Measurements from ENCODE around the gene TMEFF2. TPM values are rescaled to one million over a fixed set of nuclear protein-coding genes. Genes with fewer than 3 reads are reported as not detected.
"Not testable (repeated sequence)": the region's sequence is repeated elsewhere in the genome, so short reads cannot be mapped to it uniquely, and the experiment has no call there.

Gene TMEFF2
- total and polyA plus RNA-seq, 3 experiments from 2014 or later = not detected

DNA sequence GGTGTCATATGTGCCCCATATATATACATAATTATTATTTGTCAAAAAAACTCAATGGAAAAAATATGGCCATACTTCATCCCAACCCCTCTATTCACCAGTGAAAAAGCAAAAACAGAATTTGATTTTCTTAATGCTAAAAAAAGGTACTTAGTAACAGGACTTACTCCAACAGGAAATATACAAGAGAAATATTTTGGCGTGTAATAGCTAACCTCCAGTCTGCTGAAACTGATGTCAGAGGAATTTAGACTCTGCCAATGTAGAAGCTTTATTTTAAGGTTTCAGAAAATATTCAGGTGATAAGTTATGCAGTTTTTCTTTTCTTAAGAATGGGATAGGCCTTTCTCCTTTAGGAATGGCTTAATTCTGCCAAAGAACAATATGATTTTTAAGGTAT is 72.6 kb downstream of the TMEFF2 start:
- ChIA-PET POLR2A (no interaction called here), CTCF (no interaction called here)
- Histone ChIP-seq H3K4me3 (ENCODE audit: low read length) (no peak overlapping the region), H3K36me3 (ENCODE audit: insufficient read depth, low read length) (no peaks in the 10 kb centered on the region), H3K4me1 (ENCODE audit: insufficient read depth, low read length) (no peaks in the 10 kb centered on the region), H3K27me3 (ENCODE audit: insufficient read depth, low read length, poor library complexity, severe bottlenecking) (no peaks in the 10 kb centered on the region), H3K27ac (ENCODE audit: low read depth, low read length) (no peak overlapping the region), H3K9me3 (ENCODE audit: low read length) (peaks cover 3% of the 10 kb centered on the region)
- H3K9me3 Mint-ChIP-seq = peaks cover 0 to 10% (median 4%) of the 10 kb centered on the region in 5 donors
- H3K27ac Mint-ChIP-seq = no peak overlapping the region
- H3K4me3 Mint-ChIP-seq = no peak overlapping the region
- H3K4me1 Mint-ChIP-seq = no peaks in the 10 kb centered on the region
- no peak for DNase-seq
- peaks cover 1 to 13% of the 10 kb centered on the region in 2 donors for H3K27me3 Mint-ChIP-seq
- no peaks in the 10 kb centered on the region for H3K36me3 Mint-ChIP-seq

GRCh38 chr2:192119536-192119935 is 75.2 kb downstream of the TMEFF2 start:
- Histone ChIP-seq H3K27ac (ENCODE audit: low read depth, low read length) (no peak overlapping the region), H3K4me3 (ENCODE audit: low read length) (no peak overlapping the region), H3K4me1 (ENCODE audit: insufficient read depth, low read length) (no peaks in the 10 kb centered on the region), H3K9me3 (ENCODE audit: low read length) (peaks cover 3% of the 10 kb centered on the region), H3K36me3 (ENCODE audit: insufficient read depth, low read length) (no peaks in the 10 kb centered on the region), H3K27me3 (ENCODE audit: insufficient read depth, low read length, poor library complexity, severe bottlenecking) (no peaks in the 10 kb centered on the region)
- no peak overlapping the region for H3K4me3 Mint-ChIP-seq
- H3K9me3 Mint-ChIP-seq = peaks cover 0 to 10% (median 5%) of the 10 kb centered on the region in 5 donors
- H3K36me3 Mint-ChIP-seq = no peaks in the 10 kb centered on the region
- CTCF ChIA-PET = no interaction called here
- no peaks in the 10 kb centered on the region for H3K4me1 Mint-ChIP-seq
- POLR2A ChIA-PET = no interaction called here
- peaks cover 1 to 23% of the 10 kb centered on the region in 2 donors for H3K27me3 Mint-ChIP-seq
- DNase-seq = no peak
- H3K27ac Mint-ChIP-seq = no peak overlapping the region

- Histone ChIP-seq H3K27ac (ENCODE audit: low read depth, low read length) (no peak overlapping the region), H3K9me3 (ENCODE audit: low read length) (peaks cover 3% of the 10 kb centered on the region), H3K27me3 (ENCODE audit: insufficient read depth, low read length, poor library complexity, severe bottlenecking) (no peaks in the 10 kb centered on the region), H3K4me3 (ENCODE audit: low read length) (no peak overlapping the region), H3K4me1 (ENCODE audit: insufficient read depth, low read length) (no peaks in the 10 kb centered on the region), H3K36me3 (ENCODE audit: insufficient read depth, low read length) (no peaks in the 10 kb centered on the region)
- Mint-ChIP-seq H3K4me3 (no peak overlapping the region), H3K27ac (no peak overlapping the region), H3K27me3 (peaks cover 1 to 20% of the 10 kb centered on the region in 2 donors), H3K4me1 (no peaks in the 10 kb centered on the region), H3K36me3 (no peaks in the 10 kb centered on the region), H3K9me3 (peaks cover 0 to 10% (median 5%) of the 10 kb centered on the region in 5 donors)
- POLR2A ChIA-PET = no interaction called here
- CTCF ChIA-PET = no interaction called here
- no peak for DNase-seq
Measured at GRCh38 chr2:192117705-192118104, 77.0 kb downstream of the TMEFF2 start.

DNA sequence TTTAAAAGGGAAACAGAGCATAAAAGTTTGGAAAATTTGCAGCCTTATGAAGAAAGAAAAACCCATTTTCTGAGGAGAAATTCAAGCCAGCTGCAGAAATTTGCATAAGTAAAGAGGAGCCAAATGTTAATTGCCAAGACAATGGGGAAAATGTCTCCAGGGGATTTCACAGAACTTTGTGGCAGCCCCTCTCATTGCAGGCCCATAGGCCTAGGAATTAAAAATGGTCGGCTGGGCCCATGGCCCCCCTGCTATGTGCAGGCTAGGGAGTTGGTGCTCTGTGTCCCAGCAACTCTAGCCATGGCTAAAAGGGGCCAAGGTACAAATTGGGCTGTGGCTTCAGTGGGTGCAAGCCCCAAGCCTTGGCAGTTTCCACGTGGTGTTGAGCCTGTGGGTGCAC is 83.2 kb downstream of the TMEFF2 start:
- H3K27ac Mint-ChIP-seq; H3K4me3 Mint-ChIP-seq; H3K4me1 Mint-ChIP-seq; H3K4me3 ChIP-seq (ENCODE audit: low read length); CTCF ChIA-PET; H3K27me3 ChIP-seq (ENCODE audit: insufficient read depth, low read length, poor library complexity, severe bottlenecking); POLR2A ChIA-PET; H3K9me3 ChIP-seq (ENCODE audit: low read length); DNase-seq; H3K9me3 Mint-ChIP-seq; H3K27ac ChIP-seq (ENCODE audit: low read depth, low read length); H3K36me3 Mint-ChIP-seq; H3K36me3 ChIP-seq (ENCODE audit: insufficient read depth, low read length); H3K4me1 ChIP-seq (ENCODE audit: insufficient read depth, low read length): not testable (repeated sequence)
- H3K27me3 Mint-ChIP-seq = peaks cover 1 to 18% of the 10 kb centered on the region in 2 donors

DNA sequence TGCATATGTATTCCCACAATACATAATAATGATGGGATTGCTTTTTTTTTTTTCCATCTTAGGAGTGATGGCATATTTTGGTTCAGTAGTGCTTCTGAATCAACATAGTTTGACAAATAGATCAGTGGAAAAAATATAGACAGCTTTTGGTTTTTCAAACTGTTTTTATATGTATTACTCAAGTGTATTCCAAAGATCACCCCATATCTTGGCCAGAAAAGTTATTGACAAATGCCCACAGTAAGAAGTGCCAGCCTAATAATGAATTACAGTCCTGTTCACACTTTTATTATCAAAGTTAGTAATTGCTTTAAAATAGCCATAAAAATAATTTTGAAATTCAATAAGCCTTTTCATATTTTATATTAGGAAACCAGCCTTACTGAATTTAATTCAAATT is 95.0 kb downstream of the TMEFF2 start:
- DNase-seq = no peak
- no peaks in the 10 kb centered on the region for H3K4me1 Mint-ChIP-seq
- POLR2A ChIA-PET = no interaction called here
- Histone ChIP-seq H3K27me3 (ENCODE audit: insufficient read depth, low read length, poor library complexity, severe bottlenecking) (no peaks in the 10 kb centered on the region), H3K27ac (ENCODE audit: low read depth, low read length) (no peak overlapping the region), H3K36me3 (ENCODE audit: insufficient read depth, low read length) (no peaks in the 10 kb centered on the region), H3K4me3 (ENCODE audit: low read length) (no peak overlapping the region), H3K4me1 (ENCODE audit: insufficient read depth, low read length) (no peaks in the 10 kb centered on the region), H3K9me3 (ENCODE audit: low read length) (no peaks in the 10 kb centered on the region)
- no peaks in the 10 kb centered on the region for H3K36me3 Mint-ChIP-seq
- no peak overlapping the region for H3K27ac Mint-ChIP-seq
- H3K9me3 Mint-ChIP-seq = no peaks in the 10 kb centered on the region
- CTCF ChIA-PET = no interaction called here
- H3K4me3 Mint-ChIP-seq = no peak overlapping the region
- H3K27me3 Mint-ChIP-seq = peaks cover 2 to 15% of the 10 kb centered on the region in 2 donors

DNA sequence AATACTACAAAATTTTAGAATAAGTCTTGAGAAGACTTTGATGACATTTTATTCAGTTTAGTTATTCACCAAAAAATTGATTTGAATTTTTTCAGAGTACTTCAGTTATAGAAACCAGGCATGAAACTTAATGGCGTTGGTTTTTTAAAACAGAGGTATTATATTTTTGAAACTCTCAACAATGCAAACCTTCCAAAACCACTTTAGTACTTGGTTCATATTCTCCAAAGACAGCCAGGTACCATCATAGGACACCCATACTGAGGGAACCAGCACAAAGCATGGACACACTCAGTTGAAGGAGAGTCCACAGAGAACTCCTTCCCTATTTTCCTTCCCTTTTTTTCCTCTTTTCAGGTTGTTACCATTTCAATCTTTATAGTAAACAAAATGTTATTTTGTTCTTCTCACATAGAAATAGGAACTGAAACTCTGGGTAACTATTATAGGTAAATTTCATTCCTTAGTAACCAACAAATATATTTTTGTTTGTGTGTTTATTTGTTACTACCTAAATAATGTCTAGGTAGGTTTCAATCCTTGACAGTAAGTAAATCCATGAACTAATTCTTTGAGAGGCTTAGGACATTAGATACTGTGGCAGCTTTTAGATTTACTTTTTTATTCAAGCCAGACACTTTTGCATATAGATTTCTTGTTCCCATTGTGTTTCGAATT is 95.8 kb downstream of the TMEFF2 start:
- H3K4me3 ChIP-seq (ENCODE audit: low read length) = no peak overlapping the region
- ChIA-PET CTCF (no interaction called here), POLR2A (no interaction called here)
- H3K4me1 ChIP-seq (ENCODE audit: insufficient read depth, low read length) = no peaks in the 10 kb centered on the region
- H3K27me3 Mint-ChIP-seq = peaks cover 2 to 13% of the 10 kb centered on the region in 2 donors
- H3K27ac ChIP-seq (ENCODE audit: low read depth, low read length) = no peak overlapping the region
- no peak overlapping the region for H3K4me3 Mint-ChIP-seq
- no peak for DNase-seq
- no peaks in the 10 kb centered on the region for H3K4me1 Mint-ChIP-seq
- H3K9me3 ChIP-seq (ENCODE audit: low read length) = no peaks in the 10 kb centered on the region
- no peaks in the 10 kb centered on the region for H3K27me3 ChIP-seq (ENCODE audit: insufficient read depth, low read length, poor library complexity, severe bottlenecking)
- no peaks in the 10 kb centered on the region for H3K36me3 ChIP-seq (ENCODE audit: insufficient read depth, low read length)
- no peak overlapping the region for H3K27ac Mint-ChIP-seq
- H3K9me3 Mint-ChIP-seq = no peaks in the 10 kb centered on the region
- H3K36me3 Mint-ChIP-seq = no peaks in the 10 kb centered on the region

- Histone ChIP-seq H3K4me3 (ENCODE audit: low read length) (no peak overlapping the region), H3K4me1 (ENCODE audit: insufficient read depth, low read length) (no peaks in the 10 kb centered on the region), H3K9me3 (ENCODE audit: low read length) (no peaks in the 10 kb centered on the region), H3K27me3 (ENCODE audit: insufficient read depth, low read length, poor library complexity, severe bottlenecking) (no peaks in the 10 kb centered on the region), H3K27ac (ENCODE audit: low read depth, low read length) (no peak overlapping the region), H3K36me3 (ENCODE audit: insufficient read depth, low read length) (no peaks in the 10 kb centered on the region)
- Mint-ChIP-seq H3K36me3 (no peaks in the 10 kb centered on the region), H3K4me3 (no peak overlapping the region), H3K27ac (no peak overlapping the region), H3K9me3 (no peaks in the 10 kb centered on the region), H3K4me1 (no peaks in the 10 kb centered on the region), H3K27me3 (peaks cover 4 to 9% of the 10 kb centered on the region in 2 donors)
- DNase-seq = no peak
- ChIA-PET CTCF (no interaction called here), POLR2A (no interaction called here)
Measured at GRCh38 chr2:192091476-192091875, 103.3 kb downstream of the TMEFF2 start.

DNA sequence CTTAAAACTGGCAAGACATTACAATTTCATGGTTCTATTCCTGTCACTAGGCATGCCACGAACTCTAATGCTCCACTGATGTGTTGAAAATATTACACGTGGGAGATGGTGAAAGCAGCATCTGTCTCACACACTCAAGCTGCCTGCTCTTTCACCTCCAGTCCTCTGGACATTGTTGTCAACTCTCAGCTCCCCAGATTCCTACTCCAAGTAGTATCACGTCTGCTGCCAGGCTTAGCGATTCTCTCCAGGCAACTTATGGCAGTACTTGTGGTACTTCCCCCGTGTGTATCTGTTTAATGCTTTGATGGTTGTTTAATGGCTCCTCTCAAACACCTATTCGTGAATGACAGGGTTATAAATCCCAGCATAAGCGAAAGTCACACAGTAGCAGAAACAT is 103.8 kb downstream of the TMEFF2 start:
- Histone ChIP-seq H3K4me1 (ENCODE audit: insufficient read depth, low read length) (no peaks in the 10 kb centered on the region), H3K27ac (ENCODE audit: low read depth, low read length) (no peak overlapping the region), H3K9me3 (ENCODE audit: low read length) (no peaks in the 10 kb centered on the region), H3K36me3 (ENCODE audit: insufficient read depth, low read length) (no peaks in the 10 kb centered on the region), H3K4me3 (ENCODE audit: low read length) (no peak overlapping the region), H3K27me3 (ENCODE audit: insufficient read depth, low read length, poor library complexity, severe bottlenecking) (no peaks in the 10 kb centered on the region)
- Mint-ChIP-seq H3K36me3 (no peaks in the 10 kb centered on the region), H3K4me1 (no peaks in the 10 kb centered on the region), H3K4me3 (no peak overlapping the region), H3K27me3 (peaks cover 4 to 9% of the 10 kb centered on the region in 2 donors), H3K27ac (no peak overlapping the region), H3K9me3 (no peaks in the 10 kb centered on the region)
- POLR2A ChIA-PET = no interaction called here
- DNase-seq = no peak
- CTCF ChIA-PET = no interaction called here
